ENCODE results near the gene TSSC4. TPM values are rescaled to one million over a fixed set of nuclear protein-coding genes. Genes with fewer than 3 reads are reported as not detected.

TSSC4 gene
- total RNA-seq, 1 donor from 2014 or later, result 63.2 TPM

DNA sequence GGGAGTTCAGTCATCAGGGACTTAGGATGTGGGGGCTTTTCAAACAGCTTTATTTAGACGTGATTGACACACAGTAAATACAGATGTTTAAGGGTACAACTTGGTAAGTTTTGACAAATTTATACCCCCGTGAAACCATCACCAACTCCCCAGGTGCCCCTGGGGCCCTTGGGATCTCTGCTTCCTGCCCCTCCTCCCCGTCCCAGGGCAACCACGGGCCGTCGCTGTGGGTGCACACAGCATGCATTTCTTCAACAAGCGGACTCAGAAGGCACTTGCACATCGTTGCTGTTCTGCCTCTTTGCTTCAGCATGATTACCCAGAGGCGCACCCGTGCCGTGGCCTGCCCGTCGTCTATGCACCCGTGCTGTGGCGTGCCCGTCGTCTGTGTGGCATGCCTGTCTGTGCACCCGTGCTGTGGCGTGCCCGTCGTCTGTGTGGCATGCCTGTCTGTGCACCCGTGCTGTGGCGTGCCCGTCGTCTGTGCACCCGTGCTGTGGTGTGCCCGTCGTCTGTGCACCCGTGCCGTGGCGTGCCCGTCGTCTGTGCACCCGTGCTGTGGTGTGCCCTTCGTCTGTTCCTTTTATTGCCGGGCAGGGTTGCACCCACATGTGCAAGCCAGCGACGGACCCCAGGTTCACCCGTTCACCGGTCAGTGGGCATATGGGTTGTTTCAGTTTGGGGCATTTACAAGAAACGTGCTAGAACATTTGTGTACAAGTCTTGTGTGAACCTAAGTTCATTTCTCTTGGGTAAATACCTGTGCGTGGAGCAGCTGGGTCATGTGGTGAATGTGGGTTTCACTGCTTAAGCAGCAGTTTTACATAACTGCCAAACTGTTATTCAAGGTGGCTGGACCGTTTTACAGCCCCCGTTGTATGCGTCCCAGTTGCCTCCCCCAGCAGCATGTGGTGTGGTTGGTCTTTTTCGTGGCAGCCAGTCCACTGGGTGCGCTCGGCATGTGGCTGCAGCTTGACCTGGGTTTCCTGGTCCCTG is 15.1 kb upstream of the TSSC4 start:
- no peak for DNase-seq (ENCODE audit: low read depth, low spot score)

DNA sequence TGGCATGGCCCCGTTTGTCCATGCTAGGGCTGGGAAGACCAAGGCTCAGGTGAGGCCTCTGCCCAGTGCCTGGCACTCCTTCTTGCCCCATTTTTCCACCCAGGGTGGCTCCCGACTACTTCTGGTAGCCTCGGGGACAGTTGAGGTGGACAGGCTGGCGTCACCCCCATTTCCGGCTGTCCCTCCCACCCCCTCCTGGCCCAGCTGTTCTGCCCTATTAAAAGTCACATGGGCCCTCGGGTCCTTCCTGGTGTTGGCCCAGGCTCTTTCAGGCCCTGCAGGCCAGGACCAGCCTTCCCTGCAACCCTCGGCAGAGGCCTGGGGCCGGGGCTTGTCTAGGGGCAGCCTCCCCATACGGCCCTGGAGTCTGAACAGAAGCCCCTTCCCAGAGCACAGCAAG is 14.0 kb upstream of the TSSC4 start:
- no peak for DNase-seq (ENCODE audit: low read depth, low spot score)

DNA sequence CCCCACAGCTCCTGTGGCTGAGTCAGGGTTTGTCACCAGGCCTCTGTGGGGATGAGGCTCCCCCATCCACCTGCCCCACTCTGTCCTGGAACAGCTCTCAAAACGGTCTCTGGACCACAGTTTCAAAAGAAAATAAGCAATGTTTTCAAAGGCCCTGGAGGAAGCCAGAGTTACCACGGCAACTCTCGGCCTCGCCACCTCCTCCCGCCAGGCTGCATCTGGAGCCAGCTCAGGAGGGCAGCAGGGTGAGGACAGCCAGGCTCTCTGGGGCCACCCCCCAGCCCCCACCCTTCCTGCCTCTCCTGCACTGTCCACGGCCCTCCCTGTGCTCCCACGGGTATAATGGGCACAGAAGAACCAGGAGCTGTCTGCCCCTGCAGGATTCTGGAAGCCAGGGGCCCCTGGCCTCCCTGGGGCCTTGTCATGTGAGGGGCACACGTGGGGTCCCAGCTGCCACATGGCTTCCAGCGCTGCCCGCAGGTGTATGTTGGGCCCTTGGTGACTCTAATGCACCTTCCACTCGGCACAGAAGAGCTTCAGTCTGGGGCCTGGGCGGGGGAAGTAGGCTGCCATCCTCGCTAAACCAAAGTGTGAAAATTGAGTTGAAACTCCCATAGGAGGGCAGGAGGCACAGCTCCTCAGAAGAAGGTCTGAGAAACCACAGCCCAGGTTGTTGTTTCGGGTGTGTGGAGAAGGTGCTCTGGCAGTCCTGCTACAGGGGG is 13.1 kb upstream of the TSSC4 start:
- no peak for DNase-seq (ENCODE audit: low read depth, low spot score)

DNA sequence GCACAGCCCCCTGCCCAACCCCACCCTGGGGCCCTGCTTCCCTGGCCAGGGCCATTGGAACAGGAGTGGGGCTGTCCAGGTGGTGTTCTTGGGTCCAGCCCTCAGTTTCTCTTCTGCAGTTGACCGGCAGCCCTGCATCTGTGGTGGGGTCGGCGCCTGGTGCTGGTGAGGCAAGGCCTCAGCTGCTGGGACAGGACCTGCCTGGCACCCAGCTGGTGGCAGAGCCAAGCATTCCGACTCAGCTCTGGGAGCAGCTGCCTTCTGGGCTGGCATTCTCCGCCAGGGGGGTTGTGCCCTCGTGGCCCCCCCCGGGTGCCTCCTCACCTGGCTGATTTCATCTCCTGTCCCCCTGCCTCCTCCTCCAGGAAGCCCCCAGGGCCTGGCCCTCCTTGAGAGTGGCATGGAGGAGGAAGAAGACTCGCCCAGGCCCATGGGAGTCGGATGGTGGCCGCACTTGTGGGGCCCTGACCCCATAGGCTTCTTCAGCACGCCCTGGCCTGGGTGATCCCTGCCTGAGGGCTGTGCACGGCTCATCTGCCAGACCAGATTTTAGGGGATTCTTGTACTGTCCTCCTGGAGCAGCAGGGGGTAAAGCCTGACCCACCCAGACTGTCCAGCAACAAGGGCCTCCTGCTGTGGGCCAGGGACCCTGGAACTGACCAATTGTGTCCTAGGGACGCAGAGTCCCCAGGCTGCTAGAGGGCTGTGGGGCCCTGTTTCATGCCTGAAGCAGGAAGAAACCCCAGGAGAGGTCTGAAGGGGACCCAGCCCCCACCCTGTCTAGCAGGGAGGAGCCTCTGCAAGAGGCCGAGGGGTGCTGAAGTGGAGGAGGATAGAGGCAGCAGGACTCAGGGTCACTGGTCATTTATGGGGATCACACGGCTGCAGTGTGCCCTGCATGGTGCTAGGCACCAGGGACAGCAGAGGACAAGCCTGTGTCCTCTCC is 11.8 kb upstream of the TSSC4 start:
- no peak for DNase-seq (ENCODE audit: low read depth, low spot score)

DNA sequence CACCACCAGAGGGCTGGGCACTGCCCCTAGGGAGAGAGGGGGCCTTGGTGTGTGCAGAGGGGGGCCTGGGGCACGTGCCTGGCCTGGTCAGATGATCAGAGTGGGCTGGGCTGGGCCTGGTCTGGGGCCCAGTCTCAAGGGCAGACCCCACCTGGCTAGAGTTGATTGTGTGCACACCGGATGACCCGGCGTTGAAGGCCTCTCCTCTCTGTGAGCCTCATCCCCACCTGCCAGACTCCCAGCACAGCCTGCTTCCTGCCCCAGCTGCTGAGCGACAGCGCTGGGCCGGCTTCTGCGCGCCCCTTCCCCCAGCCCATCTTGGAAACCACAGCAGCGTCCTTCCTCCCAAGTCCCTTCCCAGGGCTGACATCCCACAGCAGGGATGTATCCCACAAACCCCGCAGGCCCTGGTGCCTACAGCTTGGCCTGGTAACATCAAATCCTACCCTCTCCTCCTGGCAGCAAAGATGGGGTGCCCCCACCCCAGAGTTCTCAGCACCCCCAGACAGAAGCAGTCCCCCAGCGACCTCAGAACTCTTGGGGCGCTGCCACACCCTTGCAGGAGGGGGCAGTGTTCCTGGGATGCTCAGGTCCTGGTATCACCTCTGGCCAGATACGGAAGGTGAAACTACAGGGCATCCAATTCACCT is 11.0 kb upstream of the TSSC4 start:
- DNase-seq (ENCODE audit: low read depth, low spot score), result no peak

DNA sequence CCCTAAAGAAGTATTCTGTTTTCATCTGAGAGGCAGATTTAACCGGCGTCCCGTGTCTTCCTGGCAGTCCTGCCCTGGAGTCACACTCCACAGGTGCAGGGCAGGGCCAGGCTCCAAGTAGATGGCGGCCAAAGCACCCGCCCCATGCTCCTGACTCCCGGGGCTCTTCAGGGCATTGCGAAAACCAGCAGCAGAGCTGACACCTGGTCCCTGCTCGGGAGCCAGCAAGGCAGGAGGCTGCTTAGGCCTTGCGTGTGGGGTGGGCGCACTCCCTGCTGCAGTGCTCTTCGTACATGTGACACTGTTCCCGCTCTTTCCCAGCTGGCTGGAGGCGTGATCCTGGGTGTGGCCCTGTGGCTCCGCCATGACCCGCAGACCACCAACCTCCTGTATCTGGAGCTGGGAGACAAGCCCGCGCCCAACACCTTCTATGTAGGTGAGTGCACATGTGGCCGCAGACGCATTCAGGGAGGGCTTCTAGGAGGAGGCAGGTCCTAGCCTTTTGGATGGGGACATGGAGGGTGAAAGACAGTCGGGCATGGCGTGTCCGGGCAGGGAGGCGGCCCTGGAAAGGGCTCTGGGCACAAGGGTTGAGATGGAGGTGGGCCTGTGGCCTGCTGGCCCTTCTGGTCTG is 10.3 kb upstream of the TSSC4 start:
- DNase-seq (ENCODE audit: low read depth, low spot score), result no peak

DNA sequence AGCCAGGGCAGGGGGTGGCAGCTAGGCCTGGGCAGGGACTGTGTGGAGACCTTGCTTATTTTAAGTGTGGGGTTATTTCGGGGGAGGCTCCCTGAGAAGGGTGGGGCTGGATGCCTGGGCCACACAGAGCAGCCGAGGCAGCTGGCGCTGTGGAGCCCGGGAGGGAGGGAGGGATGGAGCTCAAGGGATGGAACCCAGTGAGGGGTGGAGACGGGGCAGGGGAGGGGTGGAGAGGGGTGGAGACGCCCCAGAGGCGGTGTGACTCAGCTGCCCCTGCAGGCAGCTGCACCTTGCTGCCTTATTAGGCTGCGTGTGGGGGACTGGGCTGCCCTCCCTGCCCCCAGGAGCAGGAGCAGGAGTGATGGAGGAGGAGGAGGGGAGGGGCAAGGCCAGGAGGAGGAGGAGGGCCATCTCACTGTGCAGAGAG is 9.8 kb upstream of the TSSC4 start:
- DNase-seq (ENCODE audit: low read depth, low spot score), result no peak

DNA sequence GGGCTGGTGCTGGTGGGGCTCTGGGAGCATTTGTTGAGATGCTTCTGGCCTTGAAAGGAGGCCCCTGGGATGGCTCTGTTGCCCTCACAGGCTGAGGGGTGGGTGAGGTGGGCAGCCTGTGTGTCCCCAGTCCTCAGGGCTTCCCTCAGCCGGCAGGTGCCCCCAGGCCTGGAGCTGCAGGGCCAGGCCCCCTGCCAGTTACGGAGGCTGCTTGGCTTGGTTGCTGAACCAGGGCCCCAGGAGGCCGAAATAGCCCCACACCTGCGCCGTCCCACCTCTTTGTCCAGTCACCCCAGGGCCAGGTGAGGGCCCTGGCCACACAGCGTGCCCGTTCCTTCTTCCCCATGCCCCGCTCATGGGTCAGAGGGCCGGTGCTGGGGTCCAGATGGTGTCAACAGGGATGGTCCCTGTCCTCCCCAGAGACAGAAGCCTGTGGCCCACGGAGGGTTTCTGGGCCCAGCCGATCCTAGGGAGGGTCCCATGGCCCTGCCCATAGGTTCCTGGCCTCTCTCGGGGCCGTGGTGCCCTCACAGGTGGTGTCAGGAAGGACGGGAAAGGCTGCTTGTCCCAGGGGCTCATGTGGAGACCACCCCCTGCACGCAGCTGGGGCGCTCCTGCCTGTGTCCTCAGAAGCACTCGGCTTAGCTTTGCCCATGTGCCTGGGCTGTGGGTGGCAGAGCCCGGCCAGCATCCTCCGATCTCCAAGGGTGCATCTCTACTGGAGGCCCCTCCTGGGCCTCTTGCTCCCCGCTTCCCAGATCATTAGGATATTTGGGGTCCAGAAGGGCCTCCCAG is 9.2 kb upstream of the TSSC4 start:
- DNase-seq (ENCODE audit: low read depth, low spot score), result no peak

DNA sequence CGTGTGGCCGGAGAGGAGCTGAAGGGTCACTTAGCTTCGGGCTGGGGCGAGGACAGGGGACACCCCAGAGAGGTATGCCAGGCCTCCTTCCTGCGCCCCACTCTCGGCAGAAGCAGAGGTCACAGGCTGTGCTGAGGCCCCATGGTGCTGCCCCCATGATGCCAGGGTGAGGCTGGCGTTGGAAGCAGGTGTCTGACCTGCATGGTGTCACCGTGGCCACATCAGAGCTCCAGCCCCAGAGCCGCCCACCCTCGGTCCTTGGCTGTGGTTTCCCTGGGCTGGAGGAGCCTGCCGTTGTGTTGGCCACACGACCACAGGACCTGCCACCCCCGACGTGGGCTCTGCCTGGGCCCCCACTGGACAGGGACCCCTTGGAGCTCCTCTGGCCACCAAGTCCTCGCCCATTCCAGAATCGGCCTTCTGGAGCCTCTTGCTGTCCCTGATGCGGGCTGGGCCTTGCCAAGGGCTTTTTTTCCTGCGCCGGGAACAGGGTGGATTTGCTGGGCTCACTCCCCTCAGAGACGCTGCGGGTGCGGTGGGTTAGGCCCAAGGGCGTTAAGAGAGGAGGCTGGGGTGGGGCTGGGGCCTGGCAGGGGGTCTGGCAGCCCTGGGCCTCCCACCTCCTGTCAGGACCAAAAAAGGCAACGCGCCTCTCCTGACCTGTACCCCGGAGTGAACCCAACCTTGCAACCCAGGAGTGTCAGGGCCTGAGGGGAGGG is 8.2 kb upstream of the TSSC4 start:
- DNase-seq (ENCODE audit: low read depth, low spot score), result no peak

DNA sequence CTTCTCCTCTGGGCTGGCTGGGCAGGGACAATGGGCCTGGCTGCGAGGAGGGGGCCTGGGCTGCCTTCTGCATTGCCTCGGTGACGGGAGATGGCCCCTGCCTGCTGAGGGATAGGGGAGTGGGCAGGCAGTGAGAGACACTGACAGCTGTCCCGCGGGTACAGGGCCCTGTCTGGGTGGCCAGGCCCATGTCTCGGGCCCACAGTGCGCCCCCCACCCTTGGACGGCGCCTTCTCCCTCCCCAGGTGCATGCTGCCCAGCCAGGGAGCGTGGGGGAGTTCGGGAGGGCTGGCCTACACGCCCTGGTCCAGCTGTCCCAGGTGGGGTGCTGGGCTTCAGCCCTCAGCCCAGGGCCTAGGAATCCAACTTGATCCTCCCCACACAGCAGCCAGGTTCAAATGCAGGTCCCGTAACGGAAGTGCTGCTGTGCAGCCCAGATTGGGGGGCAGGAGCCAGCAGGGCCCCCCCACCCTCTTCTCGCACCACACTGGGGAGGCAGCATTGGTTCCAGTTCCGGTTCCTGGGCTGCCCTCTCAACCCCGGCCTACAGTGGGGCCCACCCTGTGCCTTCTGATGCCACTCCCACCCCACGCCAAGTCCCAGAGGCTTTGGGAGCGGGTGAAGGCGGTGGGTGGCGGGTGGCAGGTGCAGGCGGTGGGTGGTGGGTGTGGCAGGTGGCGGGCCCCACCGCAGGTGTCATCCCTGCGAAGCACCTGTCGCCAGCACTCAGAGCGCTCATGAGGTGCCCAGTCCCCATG is 7.3 kb upstream of the TSSC4 start:
- DNase-seq (ENCODE audit: low read depth, low spot score), result no peak

DNA sequence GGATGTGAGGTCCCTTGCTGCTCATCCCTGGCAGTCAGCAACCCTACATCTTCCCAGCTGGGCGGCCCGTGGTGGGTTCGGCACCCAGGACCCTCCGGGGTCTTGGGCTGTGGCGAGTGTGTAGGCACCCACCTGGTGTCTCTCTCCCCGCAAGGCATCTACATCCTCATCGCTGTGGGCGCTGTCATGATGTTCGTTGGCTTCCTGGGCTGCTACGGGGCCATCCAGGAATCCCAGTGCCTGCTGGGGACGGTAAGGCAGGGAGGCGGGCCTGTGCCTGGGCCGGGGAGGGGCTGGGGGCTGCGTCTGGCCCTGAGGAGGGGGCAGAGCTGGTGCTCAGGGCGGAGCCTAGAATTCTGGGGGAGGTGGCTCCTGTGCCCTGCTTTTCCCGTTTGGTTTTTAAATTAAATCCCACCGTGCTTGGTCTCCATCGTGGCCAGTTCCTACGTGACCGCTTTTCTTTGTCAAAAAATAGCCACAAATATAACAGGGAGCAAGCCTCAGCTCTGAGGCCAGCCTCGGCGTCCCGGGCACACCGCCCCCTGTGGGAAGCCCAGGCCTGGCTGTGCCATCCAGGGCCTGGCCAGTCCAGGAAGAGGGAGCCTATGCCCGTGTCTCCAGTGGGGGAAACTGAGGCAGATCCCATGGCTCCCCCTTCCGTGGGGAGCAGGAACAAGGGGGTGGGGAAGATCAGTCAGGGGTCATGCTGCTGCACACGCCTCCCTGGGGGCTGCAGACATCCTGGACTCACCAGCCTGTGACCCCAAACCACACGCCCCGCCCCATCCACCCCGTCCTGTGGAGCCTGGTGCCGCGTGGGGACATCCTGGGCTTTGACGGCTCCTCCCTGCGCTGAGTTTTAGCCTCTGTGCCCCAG is 6.4 kb upstream of the TSSC4 start:
- DNase-seq (ENCODE audit: low read depth, low spot score), result no peak

DNA sequence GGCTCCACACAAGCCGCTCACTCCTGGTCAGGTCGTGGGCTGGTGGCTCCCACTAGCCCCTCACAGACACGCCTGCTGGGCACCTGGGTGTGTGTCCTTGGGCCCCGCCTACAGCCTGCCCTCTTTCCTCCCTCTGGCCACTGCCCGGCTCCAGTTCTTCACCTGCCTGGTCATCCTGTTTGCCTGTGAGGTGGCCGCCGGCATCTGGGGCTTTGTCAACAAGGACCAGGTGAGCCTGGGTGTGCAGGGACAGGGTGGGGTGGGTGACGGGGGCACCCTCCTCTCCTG is 5.8 kb upstream of the TSSC4 start:
- no peak for DNase-seq (ENCODE audit: low read depth, low spot score)

DNA sequence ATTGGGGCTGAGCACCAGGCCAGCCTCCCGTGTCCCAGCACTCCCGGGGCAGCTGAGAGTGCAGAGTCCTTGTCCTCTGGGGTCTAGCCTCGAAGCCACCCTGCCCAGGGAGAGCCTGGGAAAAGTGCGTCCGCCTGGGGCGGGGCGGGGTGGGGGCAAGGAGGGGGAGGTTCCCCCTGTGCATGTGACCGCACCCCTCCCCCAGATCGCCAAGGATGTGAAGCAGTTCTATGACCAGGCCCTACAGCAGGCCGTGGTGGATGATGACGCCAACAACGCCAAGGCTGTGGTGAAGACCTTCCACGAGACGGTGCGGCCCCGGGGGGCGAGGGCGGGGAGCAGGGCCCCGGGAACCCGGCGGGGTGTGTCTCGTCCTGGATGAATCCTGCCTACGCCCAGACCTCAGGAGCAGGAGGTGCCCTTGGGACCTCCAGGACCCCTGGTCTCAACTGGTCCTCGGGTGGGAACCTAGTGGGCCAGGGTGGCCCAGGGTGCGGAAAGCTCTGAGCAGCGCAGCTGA is 5.3 kb upstream of the TSSC4 start:
- DNase-seq (ENCODE audit: low read depth, low spot score), result no peak

DNA sequence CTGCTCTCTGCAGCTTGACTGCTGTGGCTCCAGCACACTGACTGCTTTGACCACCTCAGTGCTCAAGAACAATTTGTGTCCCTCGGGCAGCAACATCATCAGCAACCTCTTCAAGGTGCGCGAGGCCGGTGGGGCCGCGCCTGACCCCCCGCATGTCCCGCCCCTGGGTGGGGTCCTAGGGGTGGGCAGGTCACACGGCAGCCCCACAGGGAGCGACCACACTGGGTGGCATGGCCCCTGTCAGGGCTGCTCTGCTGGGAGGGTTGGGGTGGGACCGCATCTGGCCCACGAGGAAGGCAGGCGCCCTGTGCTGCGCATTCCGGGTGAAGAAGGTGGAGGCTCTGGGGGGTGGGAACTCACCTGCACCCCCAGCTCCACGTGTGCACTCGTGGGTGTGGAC is 4.7 kb upstream of the TSSC4 start:
- DNase-seq (ENCODE audit: low read depth, low spot score), result no peak

DNA sequence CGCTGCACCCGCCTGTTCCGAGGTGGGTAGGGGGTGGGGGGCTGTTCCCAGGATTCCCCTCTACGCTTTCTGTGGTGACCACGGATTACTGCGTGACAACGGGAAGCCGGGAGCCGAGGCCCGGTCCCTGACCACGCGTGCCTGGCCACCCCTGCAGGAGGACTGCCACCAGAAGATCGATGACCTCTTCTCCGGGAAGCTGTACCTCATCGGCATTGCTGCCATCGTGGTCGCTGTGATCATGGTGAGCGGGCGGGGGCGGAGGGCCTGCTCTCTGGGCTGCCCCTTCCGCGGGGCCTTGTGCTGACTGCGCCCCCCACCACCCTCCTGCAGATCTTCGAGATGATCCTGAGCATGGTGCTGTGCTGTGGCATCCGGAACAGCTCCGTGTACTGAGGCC is 4.1 kb upstream of the TSSC4 start:
- no peak for DNase-seq (ENCODE audit: low read depth, low spot score)

DNA sequence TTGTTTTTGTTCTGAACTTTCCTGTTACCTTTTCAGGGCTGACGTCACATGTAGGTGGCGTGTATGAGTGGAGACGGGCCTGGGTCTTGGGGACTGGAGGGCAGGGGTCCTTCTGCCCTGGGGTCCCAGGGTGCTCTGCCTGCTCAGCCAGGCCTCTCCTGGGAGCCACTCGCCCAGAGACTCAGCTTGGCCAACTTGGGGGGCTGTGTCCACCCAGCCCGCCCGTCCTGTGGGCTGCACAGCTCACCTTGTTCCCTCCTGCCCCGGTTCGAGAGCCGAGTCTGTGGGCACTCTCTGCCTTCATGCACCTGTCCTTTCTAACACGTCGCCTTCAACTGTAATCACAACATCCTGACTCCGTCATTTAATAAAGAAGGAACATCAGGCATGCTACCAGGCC is 3.5 kb upstream of the TSSC4 start:
- no peak for DNase-seq (ENCODE audit: low read depth, low spot score)

DNA sequence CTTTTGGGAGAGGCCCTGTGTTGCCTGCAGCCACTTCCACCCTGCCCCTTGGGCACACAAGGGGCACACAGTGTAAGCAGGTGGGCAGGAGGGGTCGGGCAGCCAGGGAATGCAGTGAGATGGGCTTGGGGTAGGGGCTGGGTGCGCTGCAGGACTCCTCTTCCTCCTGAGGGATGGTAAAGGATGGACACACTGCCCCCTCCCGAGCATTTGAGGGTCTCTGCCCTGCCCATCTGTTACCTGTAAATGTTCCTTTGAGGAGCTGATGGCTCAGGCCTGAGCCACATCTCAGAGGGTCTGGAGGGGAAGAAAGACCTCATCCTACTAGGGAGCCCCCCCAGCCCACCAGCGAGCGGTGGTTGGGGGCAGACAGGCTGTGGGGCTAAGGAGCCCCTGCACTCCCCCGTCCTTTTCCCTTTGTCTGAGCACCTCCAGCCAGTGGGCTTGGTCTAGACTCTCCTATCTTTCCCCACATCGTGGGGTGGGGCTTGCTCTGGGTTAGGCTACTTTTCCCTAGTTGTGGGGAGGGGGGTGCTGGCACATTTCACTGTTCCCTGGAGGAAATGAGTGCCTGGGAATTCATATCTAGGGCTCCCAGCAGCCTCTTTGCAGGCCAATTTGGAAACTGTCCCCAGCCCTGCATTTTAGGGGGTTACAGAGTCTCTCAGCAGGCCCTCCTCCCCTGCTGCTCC is 1.7 kb upstream of the TSSC4 start:
- DNase-seq (ENCODE audit: low read depth, low spot score), result no peak
